Colonic mucosa (tissue), 4 donors: ENCODE results near the gene TPCN1. TPM values are rescaled to one million over a fixed set of nuclear protein-coding genes. Genes with fewer than 3 reads are reported as not detected.

Source experiments
- DNase-seq: peaks from one replicate; pipeline ENCODE4 v3.0.0-alpha.2; 2020
- H3K27ac ChIP-seq: fragments of 200-600 bp; one replicate; pipeline ENCODE4 v1.8.0; 2021
- H3K27me3 ChIP-seq: fragments of 200-600 bp; one replicate; pipeline ENCODE4 v1.8.0; 2021
- H3K36me3 ChIP-seq: fragments of 200-600 bp; one replicate; pipeline ENCODE4 v1.8.0; 2021
- H3K4me1 ChIP-seq: fragments of 200-600 bp; one replicate; pipeline ENCODE4 v1.8.0; 2021; ENCODE audit warnings: mild to moderate bottlenecking
- H3K4me3 ChIP-seq: fragments of 200-600 bp; one replicate; pipeline ENCODE4 v1.8.0; 2021
- H3K9ac ChIP-seq, 2 donors: one replicate each; pipeline ENCODE4 v1.7.0; 2013; ENCODE audit warnings: control low read depth in 2 of 2, low read depth in 2 of 2, low read length in 2 of 2
- H3K9me3 ChIP-seq: fragments of 200-600 bp; one replicate; pipeline ENCODE4 v1.8.0; 2021
- CTCF ChIP-seq: fragments of 200-600 bp; IDR thresholded peaks from one replicate; pipeline ENCODE4 v1.8.0; 2022; ENCODE audit warnings: antibody characterized with exemption, mild to moderate bottlenecking
- intact Hi-C: fragments of 100-400 bp; cut with DNase I; formaldehyde crosslinking; loops from one replicate; pipeline ENCODE4 v1.14.1; 2022
- total RNA-seq, 2 donors: library from RNA; stranded (reverse); fragmentation: NEBNext Ultra II Directional in 1 of 2; extraction: Animal tissue kit (Norgen Biotek cat#: 25700) in 1 of 2; gene quantifications; one replicate each; pipeline ENCODE4 v1.2.1, GENCODE V29; 2021
- donor health status: healthy.
- donor health status: DM: no; HTN: no; CAD: no.
- donor health status: DM: no; HTN: no; CAD: no.

TPCN1 gene
- total RNA-seq, 2 donors from 2014 or later: 55.5 to 85.6 TPM

- intact Hi-C loops: no loop called here
- H3K9ac ChIP-seq: no peak overlapping the region
- no peak overlapping the region for H3K4me3 ChIP-seq
- H3K36me3 ChIP-seq: peaks cover 11% of the 10 kb centered on the region
- no peaks in the 10 kb centered on the region for H3K9me3 ChIP-seq
- no peak for TF ChIP-seq CTCF
- no peak overlapping the region for H3K27ac ChIP-seq
- no peaks in the 10 kb centered on the region for H3K4me1 ChIP-seq
- no peak for DNase-seq
- no peaks in the 10 kb centered on the region for H3K27me3 ChIP-seq
Measured at GRCh38 chr12:113285679-113286610, 64.7 kb downstream of the TPCN1 start.

- Histone ChIP-seq H3K4me3 (no peak overlapping the region), H3K9ac (no peak overlapping the region), H3K27me3 (no peaks in the 10 kb centered on the region), H3K9me3 (no peaks in the 10 kb centered on the region), H3K36me3 (peaks cover 18% of the 10 kb centered on the region), H3K27ac (no peak overlapping the region), H3K4me1 (no peaks in the 10 kb centered on the region)
- intact Hi-C loops: no loop called here
- no peak for TF ChIP-seq CTCF
- no peak for DNase-seq
Measured at GRCh38 chr12:113286712-113287111, 65.4 kb downstream of the TPCN1 start.

- no peaks in the 10 kb centered on the region for H3K9me3 ChIP-seq
- H3K9ac ChIP-seq: no peak overlapping the region
- DNase-seq: no peak
- intact Hi-C loops: no loop called here
- no peaks in the 10 kb centered on the region for H3K27me3 ChIP-seq
- H3K4me1 ChIP-seq: no peaks in the 10 kb centered on the region
- H3K4me3 ChIP-seq: no peak overlapping the region
- no peak for TF ChIP-seq CTCF
- H3K27ac ChIP-seq: no peak overlapping the region
- peaks cover 22% of the 10 kb centered on the region for H3K36me3 ChIP-seq
Measured at GRCh38 chr12:113287146-113287898, 66.1 kb downstream of the TPCN1 start.

- H3K4me1 ChIP-seq: no peaks in the 10 kb centered on the region
- H3K4me3 ChIP-seq: no peak overlapping the region
- H3K9me3 ChIP-seq: no peaks in the 10 kb centered on the region
- TF ChIP-seq CTCF: no peak
- no peak for DNase-seq
- intact Hi-C loops: no loop called here
- H3K36me3 ChIP-seq: peaks cover 22% of the 10 kb centered on the region
- H3K27ac ChIP-seq: no peak overlapping the region
- no peaks in the 10 kb centered on the region for H3K27me3 ChIP-seq
- H3K9ac ChIP-seq: no peak overlapping the region
Measured at GRCh38 chr12:113287899-113288282, 66.6 kb downstream of the TPCN1 start.

- intact Hi-C loops: no loop called here
Measured at GRCh38 chr12:113289361-113289760, 68.1 kb downstream of the TPCN1 start.

More at GRCh38 chr12:113289361-113289760, 68.1 kb downstream of the TPCN1 start:
- H3K4me3 ChIP-seq: no peak overlapping the region
- TF ChIP-seq CTCF: no peak
- H3K9me3 ChIP-seq: no peaks in the 10 kb centered on the region
- DNase-seq: no peak
- no peak overlapping the region for H3K9ac ChIP-seq
- no peaks in the 10 kb centered on the region for H3K4me1 ChIP-seq
- H3K27ac ChIP-seq: no peak overlapping the region
- H3K27me3 ChIP-seq: no peaks in the 10 kb centered on the region
- peaks cover 22% of the 10 kb centered on the region for H3K36me3 ChIP-seq
